GM19035 (cell line): Measurements from ENCODE around the gene ITGAX.
"Not testable (repeated sequence)": the region's sequence is repeated elsewhere in the genome, so short reads cannot be mapped to it uniquely, and the experiment has no call there.

Source experiments
- ATAC-seq: cut with Tn5 transposase; IDR thresholded peaks from one replicate; pipeline ENCODE4 v1.9.1; 2021; ENCODE audit not compliant: unreplicated experiment

Gene ITGAX

GRCh38 chr16:31404353-31405064 lies 49.5 kb downstream of the ITGAX start:
- no peak for ATAC-seq

- no peak for ATAC-seq
Observed at GRCh38 chr16:31407406-31407805, 52.4 kb downstream of the ITGAX start.

- ATAC-seq, result no peak
Observed at GRCh38 chr16:31409433-31409832, 54.5 kb downstream of the ITGAX start.

- no peak for ATAC-seq
Observed at GRCh38 chr16:31410082-31410481, 55.1 kb downstream of the ITGAX start.

GRCh38 chr16:31411024-31411844 lies 56.3 kb downstream of the ITGAX start:
- ATAC-seq, result no peak

GRCh38 chr16:31412750-31413149 lies 57.8 kb downstream of the ITGAX start:
- no peak for ATAC-seq

GRCh38 chr16:31413381-31413780 lies 58.4 kb downstream of the ITGAX start:
- no peak for ATAC-seq

- no peak for ATAC-seq
Observed at GRCh38 chr16:31413943-31414342, 59.0 kb downstream of the ITGAX start.

- no peak for ATAC-seq
Observed at GRCh38 chr16:31414706-31415105, 59.7 kb downstream of the ITGAX start.

- ATAC-seq, result no peak
Observed at GRCh38 chr16:31416371-31416770, 61.4 kb downstream of the ITGAX start.

GRCh38 chr16:31417036-31417435 lies 62.1 kb downstream of the ITGAX start:
- not testable (repeated sequence) for ATAC-seq

GRCh38 chr16:31417916-31418315 lies 62.9 kb downstream of the ITGAX start:
- ATAC-seq, result no peak

- no peak for ATAC-seq
Observed at GRCh38 chr16:31420037-31420436, 65.1 kb downstream of the ITGAX start.

- ATAC-seq, result no peak
Observed at GRCh38 chr16:31421587-31421986, 66.6 kb downstream of the ITGAX start.

- ATAC-seq, result no peak
Observed at GRCh38 chr16:31423241-31423640, 68.3 kb downstream of the ITGAX start.

GRCh38 chr16:31423801-31424200 lies 68.8 kb downstream of the ITGAX start:
- no peak for ATAC-seq

GRCh38 chr16:31427441-31428278 lies 72.7 kb downstream of the ITGAX start:
- ATAC-seq, result no peak

- ATAC-seq, result no peak
Observed at GRCh38 chr16:31428279-31428597, 73.3 kb downstream of the ITGAX start, which contains the start of gene COX6A2. TSS of gene COX6A2 (minus strand) at chr16:31428360. CDS start at chr16:31428325, 35 bp downstream.

GRCh38 chr16:31428638-31429247 lies 73.8 kb downstream of the ITGAX start:
- no peak for ATAC-seq

GRCh38 chr16:31429314-31429713 lies 74.3 kb downstream of the ITGAX start:
- ATAC-seq, result no peak

- no peak for ATAC-seq
Observed at GRCh38 chr16:31429796-31430195, 74.8 kb downstream of the ITGAX start.
